Stomach (tissue), 9 donors: ENCODE measurements around the gene PLCB3. TPM values are rescaled to one million over a fixed set of nuclear protein-coding genes. Genes with fewer than 3 reads are reported as not detected.

Experiments used
- DNase-seq, 2 donors: peaks; one replicate each; pipeline versions ENCODE4 v3.0.0 to v3.0.0-alpha.2; 2013 to 2019
- H3K27ac ChIP-seq, 5 donors: fragments of 200-600 bp in 4 of 5; sonication (generic) in 4 of 5; one replicate each; pipeline ENCODE4 v1.5.1; 2013 to 2019; ENCODE audit warnings: mild to moderate bottlenecking in 1 of 5, moderate library complexity in 1 of 5
- H3K27me3 ChIP-seq, 3 donors: fragments of 200-600 bp; sonication (generic); one replicate each; pipeline ENCODE4 v1.5.1; 2017 to 2019; ENCODE audit warnings: mixed run types in 1 of 3
- H3K36me3 ChIP-seq, 4 donors: fragments of 200-600 bp; sonication (generic); 1 replicate in 3 of 4; 2 replicates in 1 of 4; pipeline ENCODE4 v1.5.1; 2016 to 2019
- H3K4me1 ChIP-seq, 4 donors: fragments of 200-600 bp; sonication (generic); one replicate each; pipeline ENCODE4 v1.5.1; 2016 to 2019
- H3K4me3 ChIP-seq, 4 donors: fragments of 200-600 bp; sonication (generic) in 3 of 4; one replicate each; pipeline ENCODE4 v1.5.1; 2016 to 2019; ENCODE audit warnings: mild to moderate bottlenecking in 1 of 4
- H3K9me3 ChIP-seq, 4 donors: fragments of 200-600 bp; sonication (generic); one replicate each; pipeline ENCODE4 v1.5.1; 2016 to 2019
- CTCF ChIP-seq, 7 experiments: fragments of 450-650 bp in 4 of 7; fragments of 200-600 bp in 3 of 7; sonication (generic) in 3 of 7; IDR thresholded peaks; one replicate each; pipeline ENCODE4 v1.5.1; 2016 to 2019; ENCODE audit warnings: antibody characterized with exemption in 7 of 7, control low read depth in 2 of 7, mild to moderate bottlenecking in 1 of 7
- EP300 ChIP-seq: sonication (generic); formaldehyde crosslinking; IDR thresholded peaks from one replicate; pipeline ENCODE4 v1.6.1; 2017; ENCODE audit warnings: antibody characterized with exemption
- POLR2A ChIP-seq, 4 donors: fragments of 450-650 bp; IDR thresholded peaks; one replicate each; pipeline ENCODE4 v1.6.1; 2016; ENCODE audit warnings: antibody characterized with exemption in 4 of 4, control low read depth in 2 of 4, mild to moderate bottlenecking in 1 of 4, moderate library complexity in 1 of 4
- POLR2AphosphoS5 ChIP-seq, 3 donors: sonication (generic); formaldehyde crosslinking; IDR thresholded peaks; one replicate each; pipeline ENCODE4 v1.6.1; 2016; ENCODE audit warnings: antibody characterized with exemption in 3 of 3
- WGBS, 5 donors: extraction: QIAGEN DNeasy Blood & Tissue Kit in 3 of 5; methylation state at CpG; one replicate each; pipeline versions ENCODE4 v1.1.5 to v1.1.7; 2013 to 2018; 5-methylcytosine and 5-hydroxymethylcytosine counted together
- intact Hi-C: fragments of 100-400 bp; cut with DNase I; formaldehyde crosslinking; loops from one replicate; pipeline ENCODE4 v1.15.1; 2023; ENCODE audit warnings: low total_unique reads
- polyA plus RNA-seq, 3 donors: library from polyadenylated mRNA; stranded (reverse); fragments of 200-250 nt; gene quantifications; one replicate each; pipeline ENCODE4 v1.2.3, GENCODE V29; 2013
- total RNA-seq, 5 donors: library from RNA; depleted of rRNA; stranded (reverse); fragments of >200 nt; gene quantifications; one replicate each; pipeline versions ENCODE4 v1.1.0 to v1.2.3, GENCODE V29; 2014 to 2016
- donor health status: healthy with polysubstance abuse.
- donor health status: Bipolar disorder and iron deficiency.
- donor health status: healthy.

Gene PLCB3
- total and polyA plus RNA-seq, 8 donors = 12.2 to 154 (median 16.1) TPM

- Histone ChIP-seq H3K4me3 (no peak overlapping the region), H3K9me3 (no peaks in the 10 kb centered on the region), H3K4me1 (peaks cover 0 to 11% (median 4%) of the 10 kb centered on the region in 4 donors), H3K36me3 (peaks cover 67 to 89% (median 89%) of the 10 kb centered on the region in 4 donors), H3K27ac (no peak overlapping the region), H3K27me3 (no peaks in the 10 kb centered on the region)
- TF ChIP-seq POLR2AphosphoS5 (IDR thresholded peaks at IDR 0.05) (no peak), EP300 (no peak), CTCF (IDR thresholded peaks at IDR 0.05) (no peak), POLR2A (IDR thresholded peaks at IDR 0.05) (no peak)
- no peak for DNase-seq
- 88 to 93% (median 91%) methylated on average over 10 to 24 of the region's 24 CpGs for WGBS, 5 donors
- intact Hi-C loops = no loop called here
Observed at GRCh38 chr11:64258356-64258755, 7.0 kb downstream of the PLCB3 start.

- Histone ChIP-seq H3K27me3 (no peaks in the 10 kb centered on the region), H3K4me1 (peaks cover 0 to 4% (median 0%) of the 10 kb centered on the region in 4 donors), H3K27ac (no peak overlapping the region), H3K4me3 (no peak overlapping the region), H3K36me3 (peaks cover 71 to 96% (median 95%) of the 10 kb centered on the region in 4 donors), H3K9me3 (no peaks in the 10 kb centered on the region)
- DNase-seq = no peak
- TF ChIP-seq EP300 (no peak), POLR2A (IDR thresholded peaks at IDR 0.05) (no peak), POLR2AphosphoS5 (IDR thresholded peaks at IDR 0.05) (no peak), CTCF (IDR thresholded peaks at IDR 0.05) (no peak)
- 92 to 96% (median 93%) methylated on average over 20 to 32 of the region's 32 CpGs for WGBS, 5 donors
- intact Hi-C loops = no loop called here
Observed at GRCh38 chr11:64258946-64259532, 7.7 kb downstream of the PLCB3 start.

GRCh38 chr11:64259533-64260067 is 8.3 kb downstream of the PLCB3 start:
- intact Hi-C loops = no loop called here

GRCh38 chr11:64260147-64260708 is 8.9 kb downstream of the PLCB3 start:
- intact Hi-C loops = no loop called here
- Histone ChIP-seq H3K36me3 (peaks cover 69 to 98% (median 97%) of the 10 kb centered on the region in 4 donors), H3K4me3 (no peak overlapping the region), H3K4me1 (no peaks in the 10 kb centered on the region), H3K27ac (no peak overlapping the region), H3K9me3 (no peaks in the 10 kb centered on the region), H3K27me3 (no peaks in the 10 kb centered on the region)
- no peak for DNase-seq
- no peak for TF ChIP-seq CTCF (IDR thresholded peaks at IDR 0.05)
- no peak for TF ChIP-seq POLR2A (IDR thresholded peaks at IDR 0.05)
- TF ChIP-seq POLR2AphosphoS5 (IDR thresholded peaks at IDR 0.05) = no peak
- no peak for TF ChIP-seq EP300
- 90 to 94% (median 92%) methylated on average over 6 of the region's 6 CpGs for WGBS, 5 donors

More at GRCh38 chr11:64259533-64260067, 8.3 kb downstream of the PLCB3 start:
- TF ChIP-seq POLR2A (IDR thresholded peaks at IDR 0.05) (no peak), POLR2AphosphoS5 (IDR thresholded peaks at IDR 0.05) (no peak), EP300 (no peak), CTCF (IDR thresholded peaks at IDR 0.05) (no peak)
- Histone ChIP-seq H3K27me3 (no peaks in the 10 kb centered on the region), H3K9me3 (no peaks in the 10 kb centered on the region), H3K4me1 (no peaks in the 10 kb centered on the region), H3K36me3 (peaks cover 71 to 98% (median 97%) of the 10 kb centered on the region in 4 donors), H3K27ac (no peak overlapping the region), H3K4me3 (no peak overlapping the region)
- 73 to 88% (median 79%) methylated on average over 4 of the region's 4 CpGs for WGBS, 5 donors
- no peak for DNase-seq
